Measurements from ENCODE around the gene NKIRAS2.

GRCh38 chr17:42028791-42029127 is 8.9 kb downstream of the NKIRAS2 start:
- TF ChIP-seq CTCF (IDR thresholded peaks at IDR 0.05) (no peak), POLR2AphosphoS5 (IDR thresholded peaks at IDR 0.05; ENCODE audit: insufficient read depth in 1 of 2, low read depth in 1 of 2) (no peak), POLR2A (IDR thresholded peaks at IDR 0.05) (no peak)
